Medulla oblongata (tissue), 1 donor: ENCODE results near the gene GDPD3.

Experiments
- DNase-seq: peaks from one replicate; pipeline ENCODE4 v3.0.0-alpha.2; 2015; ENCODE audit errors: extremely low spot score

GDPD3 gene

GRCh38 chr16:30095166-30096078 lies 17.9 kb downstream of the GDPD3 start:
- no peak for DNase-seq

DNA sequence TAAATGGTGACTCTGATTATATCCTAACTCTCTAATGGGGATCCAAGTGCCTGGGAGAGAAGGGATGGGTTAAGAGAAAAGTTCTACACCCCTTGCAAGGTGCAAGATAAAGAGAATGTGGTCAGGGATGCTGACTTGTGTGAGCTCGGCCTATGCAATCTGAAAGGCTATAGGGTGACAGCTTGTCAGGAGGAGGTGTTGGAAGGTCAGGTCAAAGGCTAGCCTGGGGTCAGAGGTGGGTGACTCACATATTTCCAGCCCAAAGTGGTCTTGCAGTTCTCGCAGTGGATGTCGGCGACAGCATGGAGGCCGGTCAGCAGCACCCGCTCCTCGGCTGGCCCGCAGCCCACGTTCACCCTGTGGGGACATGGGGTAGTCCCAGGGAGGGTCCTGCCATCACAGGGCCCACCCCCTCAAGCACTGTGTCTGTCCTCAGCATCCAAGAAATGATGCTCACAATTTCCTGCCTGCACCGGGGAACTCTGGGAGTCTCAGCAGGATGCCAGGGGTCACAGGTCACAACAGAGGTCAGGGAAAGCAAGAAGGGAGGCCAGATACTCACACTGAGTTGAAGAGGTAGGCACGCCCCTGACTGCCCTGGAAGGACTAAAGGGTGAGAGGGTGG lies 18.7 kb downstream of the GDPD3 start:
- DNase-seq: no peak

DNA sequence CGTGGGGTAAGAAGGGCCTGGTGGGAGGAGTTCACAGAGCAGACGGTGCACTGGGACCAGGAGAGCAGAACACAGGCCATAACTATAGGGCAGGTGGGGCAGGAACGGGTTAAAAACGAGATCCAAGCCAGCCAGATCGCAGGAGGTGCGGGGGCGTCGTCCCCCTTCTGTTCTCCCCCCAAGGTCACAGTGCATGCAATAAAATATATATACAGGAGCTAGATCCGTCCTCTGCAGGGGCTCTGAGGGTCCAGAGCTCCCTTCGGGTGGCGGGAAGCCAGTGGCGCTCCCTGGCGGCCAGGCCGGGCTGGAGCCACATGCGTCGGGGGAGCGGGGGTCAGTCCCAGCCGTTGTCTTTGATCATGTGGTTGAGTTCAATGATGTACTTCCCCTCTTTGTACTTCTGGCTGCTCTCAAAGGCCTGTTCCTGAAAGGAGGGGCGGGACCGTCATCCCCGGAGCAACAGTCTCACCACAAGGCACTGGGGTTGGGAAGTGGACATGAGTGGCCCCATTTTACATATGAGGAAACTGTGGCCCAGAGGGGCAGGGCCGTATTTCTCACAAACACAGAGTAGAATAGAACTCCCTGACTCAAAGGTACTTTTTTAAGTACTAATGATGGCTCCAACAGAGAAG lies 20.8 kb downstream of the GDPD3 start:
- peak; percentile 90 for DNase-seq

GRCh38 chr16:30091474-30092372 lies 21.6 kb downstream of the GDPD3 start, which contains the start of gene TBX6:
Gene TBX6, minus strand, starts transcription at chr16:30091924. Its CDS starts 731 bp downstream, at chr16:30091193.
- peak; percentile 96 for DNase-seq

GRCh38 chr16:30090610-30091331 lies 22.6 kb downstream of the GDPD3 start:
- no peak for DNase-seq

- no peak for DNase-seq
These were observed 24.3 kb downstream of the GDPD3 start for GRCh38 chr16:30088832-30089624.

DNA sequence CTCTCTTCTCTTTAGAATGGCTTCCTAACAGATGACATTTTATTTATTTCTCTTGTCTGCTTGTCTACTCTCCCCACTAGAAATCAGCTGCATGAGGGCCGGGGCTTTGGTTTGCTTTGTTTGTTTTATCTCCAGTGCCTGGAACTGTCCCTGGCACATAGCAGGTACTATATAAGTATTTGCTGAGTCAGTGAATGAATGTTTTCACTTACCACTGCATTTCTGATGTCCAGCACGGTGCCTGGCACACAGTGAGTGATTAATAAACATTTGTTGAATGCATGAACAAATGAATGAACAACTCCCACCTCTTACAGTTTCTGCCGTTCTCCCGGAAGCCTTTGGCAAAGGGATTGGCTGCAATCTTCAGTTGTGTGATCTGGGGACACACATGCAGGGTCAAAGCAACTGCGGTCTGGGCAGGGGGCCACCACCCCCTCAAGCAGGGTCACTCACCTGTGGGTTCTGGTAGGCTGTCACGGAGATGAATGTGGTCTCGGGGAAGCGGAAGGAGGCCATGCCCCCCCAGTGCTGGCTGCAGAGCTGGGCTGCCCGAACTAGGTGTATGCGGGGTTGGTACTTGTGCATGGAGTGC lies 25.0 kb downstream of the GDPD3 start:
- no peak for DNase-seq

DNA sequence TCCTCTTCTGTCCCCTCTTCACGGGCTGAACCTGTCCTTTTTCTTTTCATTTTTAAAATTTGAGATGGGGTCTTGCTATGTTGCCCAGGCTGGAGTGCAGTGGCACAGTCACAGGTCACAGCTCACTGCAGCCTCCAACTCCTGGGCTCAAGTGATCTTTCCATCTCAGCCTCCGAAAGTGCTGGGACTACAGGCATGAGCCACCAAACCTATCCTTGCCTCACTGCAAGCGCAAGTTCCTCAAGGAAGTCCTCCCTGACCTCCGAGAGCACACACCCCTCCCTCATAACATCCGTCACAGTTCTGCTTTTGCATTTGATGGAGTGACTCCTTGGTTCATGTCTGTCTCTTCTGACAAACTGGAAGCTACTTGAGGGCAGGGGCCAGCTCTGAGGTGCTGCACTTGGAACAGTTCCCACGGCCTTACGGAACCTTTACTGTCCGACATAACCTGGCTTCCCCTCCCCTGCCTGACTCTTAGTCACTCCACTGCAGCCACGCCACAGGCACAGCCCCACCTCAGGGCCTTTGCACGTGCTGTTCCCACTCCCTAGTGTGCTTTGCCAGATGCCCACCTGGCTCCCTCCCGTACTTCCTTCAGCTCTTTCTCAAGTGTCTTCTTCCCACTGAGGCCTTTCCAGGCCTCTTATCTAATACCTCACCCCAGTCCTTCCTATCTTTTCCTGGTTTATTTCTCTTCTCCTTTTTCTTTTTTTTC lies 26.0 kb downstream of the GDPD3 start:
- peak; percentile 50 for DNase-seq

DNA sequence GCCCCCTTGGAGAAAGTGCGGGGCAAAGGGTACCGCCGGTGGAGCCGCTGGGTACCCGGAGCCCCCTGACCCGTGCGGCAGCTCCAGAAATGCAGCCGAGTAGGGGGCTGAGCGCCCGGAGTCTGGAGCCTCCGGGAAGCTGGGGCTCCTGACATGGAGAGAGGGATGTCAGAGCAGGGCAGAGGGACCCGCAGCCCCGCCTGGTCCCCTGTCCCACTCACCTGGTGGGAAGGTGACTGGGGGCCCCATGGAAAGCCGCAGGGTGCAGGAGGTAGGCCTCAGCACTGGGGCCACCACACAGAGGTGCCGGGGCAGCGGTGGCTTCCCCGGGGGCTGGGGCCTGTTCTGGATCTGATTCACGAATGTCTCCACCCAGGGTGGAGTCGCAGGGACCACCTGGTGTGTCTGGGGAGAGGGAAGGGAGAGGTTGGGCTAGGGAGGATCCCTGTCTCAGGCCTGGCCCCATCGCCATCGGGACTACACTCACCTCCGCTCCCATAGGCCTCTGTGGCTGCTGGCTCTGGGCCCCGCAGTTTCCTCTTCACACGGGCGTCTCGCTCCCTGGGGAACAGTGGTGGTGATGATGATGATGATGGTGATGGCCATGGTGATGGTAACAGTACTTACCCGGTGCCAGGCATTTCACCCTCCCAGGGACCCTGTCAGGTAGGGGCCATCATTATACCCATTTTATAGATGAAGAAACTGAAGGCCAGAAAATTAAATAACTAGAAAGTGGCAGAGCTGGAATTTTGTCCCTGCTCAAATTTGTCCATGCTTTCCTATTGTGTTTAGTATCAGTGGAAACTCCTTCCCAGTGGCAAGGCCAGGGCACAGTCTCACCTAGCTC lies 26.8 kb downstream of the GDPD3 start:
- no peak for DNase-seq

- no peak for DNase-seq
These were observed 27.5 kb downstream of the GDPD3 start for GRCh38 chr16:30085820-30086219.

- no peak for DNase-seq
These were observed 28.1 kb downstream of the GDPD3 start for GRCh38 chr16:30085247-30085646.

DNA sequence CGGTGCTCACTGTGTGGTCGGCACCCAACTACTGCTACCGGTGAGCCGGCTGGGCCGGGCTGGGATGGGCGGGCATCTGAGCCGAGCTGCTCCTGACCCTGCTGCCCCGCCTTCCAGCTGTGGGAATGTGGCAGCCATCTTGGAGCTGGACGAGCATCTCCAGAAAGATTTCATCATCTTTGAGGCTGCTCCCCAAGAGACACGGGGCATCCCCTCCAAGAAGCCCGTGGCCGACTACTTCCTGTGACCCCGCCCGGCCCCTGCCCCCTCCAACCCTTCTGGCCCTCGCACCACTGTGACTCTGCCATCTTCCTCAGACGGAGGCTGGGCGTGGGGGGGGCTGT lies 28.5 kb downstream of the GDPD3 start:
- DNase-seq: no peak

- no peak for DNase-seq
These were observed 29.1 kb downstream of the GDPD3 start for GRCh38 chr16:30084096-30084815.

GRCh38 chr16:30083216-30084055 lies 29.9 kb downstream of the GDPD3 start:
- DNase-seq: no peak

DNA sequence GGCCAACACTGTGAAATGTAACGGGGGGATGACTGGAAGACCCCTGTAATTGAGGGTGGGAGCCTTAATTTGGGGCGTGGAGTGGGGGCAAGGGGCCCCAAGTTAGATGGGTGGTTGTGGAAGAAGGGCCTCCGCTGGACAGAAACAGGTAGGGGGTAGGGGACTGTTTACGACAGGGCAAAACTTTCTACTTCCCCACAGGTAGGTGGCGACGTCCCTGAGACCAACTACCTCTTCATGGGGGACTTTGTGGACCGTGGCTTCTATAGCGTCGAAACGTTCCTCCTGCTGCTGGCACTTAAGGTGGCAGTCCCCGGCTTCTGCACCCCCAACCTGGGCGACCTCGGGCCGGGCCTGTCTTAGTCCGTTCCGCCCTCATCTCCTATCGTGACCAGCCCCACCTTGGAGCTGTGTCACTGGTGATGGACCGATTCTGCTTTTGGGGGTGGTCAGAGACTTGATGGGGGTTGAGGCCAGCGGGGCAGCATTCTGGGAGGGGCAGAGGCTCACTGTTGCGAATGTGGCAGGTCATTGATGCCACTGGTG lies 30.7 kb downstream of the GDPD3 start:
- no peak for DNase-seq

DNA sequence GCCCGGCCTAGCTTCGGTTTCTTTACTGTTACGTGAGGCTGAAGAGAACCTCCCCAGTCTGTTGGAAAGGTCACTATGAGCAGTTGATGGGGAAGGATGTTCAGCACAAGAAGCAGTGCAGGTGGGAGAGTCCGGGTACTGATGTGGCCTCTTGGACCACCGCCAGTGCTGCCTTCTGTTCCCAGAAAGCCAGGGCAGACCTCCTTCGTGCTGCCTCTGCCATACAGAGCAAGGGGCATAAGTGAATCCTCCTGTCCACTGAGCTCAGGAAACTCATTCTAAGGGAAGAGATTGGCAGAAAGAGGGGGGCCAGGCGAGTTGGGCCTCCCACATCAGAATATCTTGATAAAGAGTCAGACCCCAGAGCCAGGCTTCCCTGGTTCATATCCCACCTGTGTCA lies 33.9 kb downstream of the GDPD3 start:
- DNase-seq: no peak
